OCI-LY1 (cell line): Measurements from ENCODE around the gene SCYL2.

Experiments
- H2AFZ ChIP-seq: fragments of 200-600 bp; sonication (generic), shearing (Covaris generic); 2 replicates; pipeline ENCODE4 v1.6.0; 2014; ENCODE audit warnings: antibody characterized with exemption, mild to moderate bottlenecking, low read length
- H3F3A ChIP-seq: fragments of 200-600 bp; sonication (generic), shearing (Covaris generic); 2 replicates; pipeline ENCODE4 v1.6.0; 2014; ENCODE audit warnings: mild to moderate bottlenecking, antibody characterized with exemption, low read length, moderate library complexity; ENCODE audit not compliant: insufficient read depth
- H3K27ac ChIP-seq: fragments of 200-600 bp; sonication (generic); 2 replicates; pipeline ENCODE4 v1.5.1; 2014; ENCODE audit warnings: low read length, mixed run types, mild to moderate bottlenecking, low read depth; ENCODE audit not compliant: poor library complexity, severe bottlenecking
- H3K27me3 ChIP-seq: fragments of 200-600 bp; sonication (generic); 2 replicates; pipeline ENCODE4 v1.6.0; 2014; ENCODE audit warnings: antibody characterized with exemption, mild to moderate bottlenecking, low read length, moderate library complexity; ENCODE audit not compliant: insufficient read depth
- H3K36me3 ChIP-seq: fragments of 200-600 bp; sonication (generic); 2 replicates; pipeline ENCODE4 v1.6.1; 2014; ENCODE audit warnings: mild to moderate bottlenecking, antibody characterized with exemption, low read length, moderate library complexity, mixed read lengths; ENCODE audit not compliant: insufficient read depth
- H3K4me1 ChIP-seq: fragments of 200-600 bp; sonication (generic); 2 replicates; pipeline ENCODE4 v1.5.1; 2014; ENCODE audit warnings: mild to moderate bottlenecking, low read length, moderate library complexity; ENCODE audit not compliant: insufficient read depth, severe bottlenecking
- H3K4me2 ChIP-seq: fragments of 200-600 bp; sonication (generic), shearing (Covaris generic); 2 replicates; pipeline ENCODE4 v1.6.1; 2014; ENCODE audit warnings: low read length
- H3K4me3 ChIP-seq: fragments of 200-600 bp; sonication (generic); 2 replicates; pipeline ENCODE4 v1.5.1; 2014; ENCODE audit warnings: low read length, low read depth, mild to moderate bottlenecking, mixed read lengths; ENCODE audit not compliant: poor library complexity, severe bottlenecking
- H3K79me2 ChIP-seq: fragments of 200-600 bp; shearing (Covaris generic); 2 replicates; pipeline ENCODE4 v1.6.1; 2016; ENCODE audit warnings: mixed run types, low read length, mixed read lengths; ENCODE audit not compliant: insufficient read depth
- H3K9ac ChIP-seq: fragments of 200-600 bp; sonication (generic), shearing (Covaris generic); 2 replicates; pipeline ENCODE4 v1.6.1; 2014; ENCODE audit warnings: mild to moderate bottlenecking, low read length, mixed read lengths
- H3K9me2 ChIP-seq: fragments of 200-600 bp; sonication (generic), shearing (Covaris generic); 2 replicates; pipeline ENCODE4 v1.6.1; 2014; ENCODE audit warnings: low read depth, mild to moderate bottlenecking, low read length, mixed read lengths
- H3K9me3 ChIP-seq: fragments of 200-600 bp; shearing (Covaris generic); 2 replicates; pipeline ENCODE4 v1.6.1; 2014; ENCODE audit warnings: low read length, mixed read lengths
- H4K20me1 ChIP-seq: fragments of 200-600 bp; sonication (generic), shearing (Covaris generic); 2 replicates; pipeline ENCODE4 v1.6.0; 2016; ENCODE audit warnings: mild to moderate bottlenecking, low read length; ENCODE audit not compliant: insufficient read depth
- EZH2 ChIP-seq: fragments of 200-600 bp; sonication (generic), shearing (Covaris generic); IDR thresholded peaks from 2 replicates; pipeline ENCODE4 v1.8.0; 2017; ENCODE audit warnings: borderline replicate concordance, mixed run types, mild to moderate bottlenecking, antibody characterized with exemption, low read length, moderate library complexity, mixed read lengths
- TF ChIP-seq, protein P1 (sequence below): fragments of 200-600 bp; sonication (generic), shearing (Covaris generic); IDR thresholded peaks from 2 replicates; pipeline ENCODE4 v1.5.1; 2017; ENCODE audit warnings: mild to moderate bottlenecking, antibody characterized with exemption, low read length, moderate library complexity, mixed read lengths

Gene SCYL2

DNA sequence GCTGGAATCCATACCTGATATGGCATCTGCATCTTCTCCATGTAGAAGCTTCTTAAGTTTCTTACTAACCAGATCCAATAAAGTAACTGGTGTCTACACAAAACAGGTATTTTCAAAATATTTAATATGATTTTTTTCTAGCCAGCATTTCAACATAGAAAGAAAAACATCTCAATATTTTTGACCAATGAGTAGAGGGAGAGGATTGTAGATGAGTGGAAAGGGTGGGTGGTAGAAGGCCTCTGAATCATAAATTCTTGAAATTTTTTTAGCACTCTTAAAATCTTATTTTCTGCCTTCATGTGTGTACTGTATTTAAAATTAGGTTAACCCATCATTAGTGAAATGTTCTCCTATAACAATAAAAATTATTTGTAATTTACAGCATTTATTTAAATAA, 18.1 kb upstream of the SCYL2 start:
- no peak overlapping the region for H3K9ac ChIP-seq
- H3K9me2 ChIP-seq = no peaks in the 10 kb centered on the region
- TF ChIP-seq EZH2 = no peak
- TF ChIP-seq, protein P1, sequence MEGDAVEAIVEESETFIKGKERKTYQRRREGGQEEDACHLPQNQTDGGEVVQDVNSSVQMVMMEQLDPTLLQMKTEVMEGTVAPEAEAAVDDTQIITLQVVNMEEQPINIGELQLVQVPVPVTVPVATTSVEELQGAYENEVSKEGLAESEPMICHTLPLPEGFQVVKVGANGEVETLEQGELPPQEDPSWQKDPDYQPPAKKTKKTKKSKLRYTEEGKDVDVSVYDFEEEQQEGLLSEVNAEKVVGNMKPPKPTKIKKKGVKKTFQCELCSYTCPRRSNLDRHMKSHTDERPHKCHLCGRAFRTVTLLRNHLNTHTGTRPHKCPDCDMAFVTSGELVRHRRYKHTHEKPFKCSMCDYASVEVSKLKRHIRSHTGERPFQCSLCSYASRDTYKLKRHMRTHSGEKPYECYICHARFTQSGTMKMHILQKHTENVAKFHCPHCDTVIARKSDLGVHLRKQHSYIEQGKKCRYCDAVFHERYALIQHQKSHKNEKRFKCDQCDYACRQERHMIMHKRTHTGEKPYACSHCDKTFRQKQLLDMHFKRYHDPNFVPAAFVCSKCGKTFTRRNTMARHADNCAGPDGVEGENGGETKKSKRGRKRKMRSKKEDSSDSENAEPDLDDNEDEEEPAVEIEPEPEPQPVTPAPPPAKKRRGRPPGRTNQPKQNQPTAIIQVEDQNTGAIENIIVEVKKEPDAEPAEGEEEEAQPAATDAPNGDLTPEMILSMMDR = no peak
- H3K4me3 ChIP-seq = no peak overlapping the region
- no peaks in the 10 kb centered on the region; the same call in 1 of the 2 replicates for H3F3A ChIP-seq
- no peaks in the 10 kb centered on the region for H4K20me1 ChIP-seq
- H3K36me3 ChIP-seq = no peaks in the 10 kb centered on the region
- H3K79me2 ChIP-seq = no peaks in the 10 kb centered on the region
- H3K27me3 ChIP-seq = no peaks in the 10 kb centered on the region
- no peak overlapping the region for H3K4me2 ChIP-seq
- no peak overlapping the region for H3K27ac ChIP-seq
- no peaks in the 10 kb centered on the region for H3K9me3 ChIP-seq
- H2AFZ ChIP-seq = no peak overlapping the region
- H3K4me1 ChIP-seq = no peaks in the 10 kb centered on the region

DNA sequence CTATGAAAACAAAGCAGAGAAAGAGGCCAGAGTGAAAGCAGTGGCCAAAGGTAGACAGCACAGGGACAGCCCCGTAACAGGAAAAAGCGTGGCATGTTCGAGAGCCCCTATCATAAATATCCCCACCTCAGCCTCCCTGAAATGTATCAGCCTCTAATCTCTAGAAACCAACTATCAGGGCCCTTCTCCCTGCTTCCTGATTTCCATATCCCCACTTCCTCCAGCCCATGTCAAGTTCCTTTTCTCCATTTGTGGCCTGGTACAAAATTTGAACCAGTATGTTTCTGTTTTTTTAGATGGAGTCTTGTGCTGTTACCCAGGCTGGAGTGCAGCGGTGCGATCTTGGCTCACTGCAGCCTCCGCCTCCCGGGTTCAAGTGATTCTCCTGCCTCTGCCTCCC, 17.0 kb upstream of the SCYL2 start:
- TF ChIP-seq, protein P1 = no peak

DNA sequence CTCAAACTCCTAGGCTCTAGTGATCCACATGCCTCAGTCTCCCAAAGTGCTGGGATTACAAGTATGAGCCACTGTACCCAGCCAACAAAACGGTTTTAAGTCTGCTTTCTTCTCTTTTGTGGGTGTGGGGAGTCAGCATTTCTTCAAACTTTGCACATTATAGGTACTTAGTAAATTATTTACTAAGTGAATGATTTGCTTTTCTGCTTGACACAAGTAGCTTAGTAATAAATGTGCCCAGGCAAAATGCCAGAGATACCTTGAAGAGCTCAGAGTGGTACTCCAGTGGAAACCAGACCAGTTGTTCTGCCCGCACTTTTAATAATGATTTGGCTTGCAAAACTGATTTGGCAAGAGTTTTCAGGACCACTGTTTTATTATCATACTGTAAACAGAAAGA, 15.1 kb upstream of the SCYL2 start:
- Histone ChIP-seq H3K4me2 (no peak overlapping the region), H3K4me3 (no peak overlapping the region), H3F3A (no peaks in the 10 kb centered on the region; the same call in 1 of the 2 replicates), H2AFZ (no peak overlapping the region), H3K9me2 (no peaks in the 10 kb centered on the region), H4K20me1 (no peaks in the 10 kb centered on the region), H3K4me1 (no peaks in the 10 kb centered on the region), H3K27me3 (no peaks in the 10 kb centered on the region), H3K9ac (no peak overlapping the region), H3K9me3 (no peaks in the 10 kb centered on the region), H3K36me3 (no peaks in the 10 kb centered on the region), H3K79me2 (no peaks in the 10 kb centered on the region), H3K27ac (no peak overlapping the region)
- TF ChIP-seq EZH2 = no peak
- TF ChIP-seq, protein P1 = no peak

More for the DNA sequence above, 17.0 kb upstream of the SCYL2 start:
- Histone ChIP-seq H3K27me3 (no peaks in the 10 kb centered on the region), H3K4me3 (no peak overlapping the region), H3F3A (no peaks in the 10 kb centered on the region; the same call in 1 of the 2 replicates), H2AFZ (no peak overlapping the region), H3K9me2 (no peaks in the 10 kb centered on the region), H4K20me1 (no peaks in the 10 kb centered on the region), H3K79me2 (no peaks in the 10 kb centered on the region), H3K27ac (no peak overlapping the region), H3K36me3 (no peaks in the 10 kb centered on the region), H3K9ac (no peak overlapping the region), H3K9me3 (no peaks in the 10 kb centered on the region), H3K4me2 (no peak overlapping the region), H3K4me1 (no peaks in the 10 kb centered on the region)
